Stomach (tissue), 9 donors: ENCODE data around the gene RPL35. TPM values are rescaled to one million over a fixed set of nuclear protein-coding genes. Genes with fewer than 3 reads are reported as not detected.

Experiments
- DNase-seq, 2 donors: peaks; one replicate each; pipeline versions ENCODE4 v3.0.0 to v3.0.0-alpha.2; 2013 to 2019
- H3K27ac ChIP-seq, 5 donors: fragments of 200-600 bp in 4 of 5; sonication (generic) in 4 of 5; one replicate each; pipeline ENCODE4 v1.5.1; 2013 to 2019; ENCODE audit warnings: mild to moderate bottlenecking in 1 of 5, moderate library complexity in 1 of 5
- H3K27me3 ChIP-seq, 3 donors: fragments of 200-600 bp; sonication (generic); one replicate each; pipeline ENCODE4 v1.5.1; 2017 to 2019; ENCODE audit warnings: mixed run types in 1 of 3
- H3K36me3 ChIP-seq, 4 donors: fragments of 200-600 bp; sonication (generic); 1 replicate in 3 of 4; 2 replicates in 1 of 4; pipeline ENCODE4 v1.5.1; 2016 to 2019
- H3K4me1 ChIP-seq, 4 donors: fragments of 200-600 bp; sonication (generic); one replicate each; pipeline ENCODE4 v1.5.1; 2016 to 2019
- H3K4me3 ChIP-seq, 4 donors: fragments of 200-600 bp; sonication (generic) in 3 of 4; one replicate each; pipeline ENCODE4 v1.5.1; 2016 to 2019; ENCODE audit warnings: mild to moderate bottlenecking in 1 of 4
- H3K9me3 ChIP-seq, 4 donors: fragments of 200-600 bp; sonication (generic); one replicate each; pipeline ENCODE4 v1.5.1; 2016 to 2019
- EP300 ChIP-seq: sonication (generic); formaldehyde crosslinking; IDR thresholded peaks from one replicate; pipeline ENCODE4 v1.6.1; 2017; ENCODE audit warnings: antibody characterized with exemption
- POLR2A ChIP-seq, 4 donors: fragments of 450-650 bp; IDR thresholded peaks; one replicate each; pipeline ENCODE4 v1.6.1; 2016; ENCODE audit warnings: antibody characterized with exemption in 4 of 4, control low read depth in 2 of 4, mild to moderate bottlenecking in 1 of 4, moderate library complexity in 1 of 4
- POLR2AphosphoS5 ChIP-seq, 3 donors: sonication (generic); formaldehyde crosslinking; IDR thresholded peaks; one replicate each; pipeline ENCODE4 v1.6.1; 2016; ENCODE audit warnings: antibody characterized with exemption in 3 of 3
- WGBS, 5 donors: extraction: QIAGEN DNeasy Blood & Tissue Kit in 3 of 5; methylation state at CpG; one replicate each; pipeline versions ENCODE4 v1.1.5 to v1.1.7; 2013 to 2018; 5-methylcytosine and 5-hydroxymethylcytosine counted together
- intact Hi-C: fragments of 100-400 bp; cut with DNase I; formaldehyde crosslinking; loops from one replicate; pipeline ENCODE4 v1.15.1; 2023; ENCODE audit warnings: low total_unique reads
- polyA plus RNA-seq, 3 donors: library from polyadenylated mRNA; stranded (reverse); fragments of 200-250 nt; gene quantifications; one replicate each; pipeline ENCODE4 v1.2.3, GENCODE V29; 2013
- total RNA-seq, 5 donors: library from RNA; depleted of rRNA; stranded (reverse); fragments of >200 nt; gene quantifications; one replicate each; pipeline versions ENCODE4 v1.1.0 to v1.2.3, GENCODE V29; 2014 to 2016
- TF ChIP-seq, protein P1 (sequence below), 7 experiments: fragments of 450-650 bp in 4 of 7; fragments of 200-600 bp in 3 of 7; sonication (generic) in 3 of 7; IDR thresholded peaks; one replicate each; pipeline ENCODE4 v1.5.1; 2016 to 2019; ENCODE audit warnings: antibody characterized with exemption in 7 of 7, control low read depth in 2 of 7, mild to moderate bottlenecking in 1 of 7
- donor health status: healthy with polysubstance abuse.
- donor health status: Bipolar disorder and iron deficiency.
- donor health status: healthy.

The RPL35 gene
- total and polyA plus RNA-seq, 8 donors, result 941 to 6,131 (median 1,860) TPM

DNA sequence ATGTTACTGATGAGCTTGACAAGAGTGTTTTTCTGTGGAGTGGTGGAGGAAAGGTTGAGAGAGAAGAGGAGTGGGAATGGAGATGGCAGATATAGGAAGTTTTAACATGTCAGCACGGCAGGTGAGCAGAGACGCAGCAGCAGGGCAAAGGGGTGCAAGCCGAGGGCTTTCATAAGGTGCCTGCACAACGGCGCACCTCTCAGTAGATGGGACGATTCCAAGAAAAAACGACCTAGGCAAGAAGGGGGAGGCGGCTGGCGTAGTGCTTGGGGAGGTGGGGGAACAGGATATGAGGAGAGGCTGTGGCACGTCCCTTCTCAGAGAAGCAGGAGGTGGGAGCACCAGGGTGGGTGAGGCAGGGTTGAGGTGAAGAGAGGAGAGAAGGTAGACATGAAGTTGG lies 24.7 kb upstream of the RPL35 start:
- Histone ChIP-seq H3K36me3 (peaks cover 61 to 100% (median 100%) of the 10 kb centered on the region in 4 donors), H3K4me1 (no peaks in the 10 kb centered on the region), H3K27me3 (no peaks in the 10 kb centered on the region), H3K9me3 (no peaks in the 10 kb centered on the region), H3K4me3 (no peak overlapping the region), H3K27ac (no peak overlapping the region)
- WGBS, 5 donors, result 84 to 92% (median 85%) methylated on average over 10 of the region's 10 CpGs
- DNase-seq, result no peak
- intact Hi-C loops, result no loop called here
- no peak for TF ChIP-seq POLR2AphosphoS5 (IDR thresholded peaks at IDR 0.05)
- TF ChIP-seq, protein P1, sequence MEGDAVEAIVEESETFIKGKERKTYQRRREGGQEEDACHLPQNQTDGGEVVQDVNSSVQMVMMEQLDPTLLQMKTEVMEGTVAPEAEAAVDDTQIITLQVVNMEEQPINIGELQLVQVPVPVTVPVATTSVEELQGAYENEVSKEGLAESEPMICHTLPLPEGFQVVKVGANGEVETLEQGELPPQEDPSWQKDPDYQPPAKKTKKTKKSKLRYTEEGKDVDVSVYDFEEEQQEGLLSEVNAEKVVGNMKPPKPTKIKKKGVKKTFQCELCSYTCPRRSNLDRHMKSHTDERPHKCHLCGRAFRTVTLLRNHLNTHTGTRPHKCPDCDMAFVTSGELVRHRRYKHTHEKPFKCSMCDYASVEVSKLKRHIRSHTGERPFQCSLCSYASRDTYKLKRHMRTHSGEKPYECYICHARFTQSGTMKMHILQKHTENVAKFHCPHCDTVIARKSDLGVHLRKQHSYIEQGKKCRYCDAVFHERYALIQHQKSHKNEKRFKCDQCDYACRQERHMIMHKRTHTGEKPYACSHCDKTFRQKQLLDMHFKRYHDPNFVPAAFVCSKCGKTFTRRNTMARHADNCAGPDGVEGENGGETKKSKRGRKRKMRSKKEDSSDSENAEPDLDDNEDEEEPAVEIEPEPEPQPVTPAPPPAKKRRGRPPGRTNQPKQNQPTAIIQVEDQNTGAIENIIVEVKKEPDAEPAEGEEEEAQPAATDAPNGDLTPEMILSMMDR (IDR thresholded peaks at IDR 0.05), result no peak

DNA sequence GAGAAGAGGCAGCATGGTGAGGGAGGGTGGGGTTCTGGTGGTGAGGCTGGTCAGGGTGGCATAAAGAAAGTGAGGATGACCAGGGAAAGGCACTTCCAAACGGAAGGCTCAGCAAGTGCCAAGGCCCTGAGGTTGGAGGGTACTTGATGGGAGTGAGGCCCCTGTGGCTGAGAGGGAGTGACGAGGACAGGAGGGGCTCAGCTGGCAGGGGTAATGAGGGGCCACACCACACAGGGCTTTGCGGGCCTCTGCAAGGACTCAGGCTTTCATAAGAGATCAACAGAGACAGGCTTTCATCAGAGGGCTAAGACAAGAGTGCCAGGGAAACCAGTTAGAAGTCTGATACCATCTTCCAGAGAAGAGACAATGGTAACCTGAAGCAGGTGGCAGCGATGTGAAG lies 23.8 kb upstream of the RPL35 start:
- 84 to 95% (median 93%) methylated on average over 4 of the region's 4 CpGs for WGBS, 5 donors
- TF ChIP-seq, protein P1 (IDR thresholded peaks at IDR 0.05), result no peak
- no peak for TF ChIP-seq POLR2A (IDR thresholded peaks at IDR 0.05)
- no peak for TF ChIP-seq EP300
- no peak for TF ChIP-seq POLR2AphosphoS5 (IDR thresholded peaks at IDR 0.05)
- Histone ChIP-seq H3K27me3 (no peaks in the 10 kb centered on the region), H3K4me1 (no peaks in the 10 kb centered on the region), H3K27ac (no peak overlapping the region), H3K36me3 (peaks cover 62 to 100% (median 100%) of the 10 kb centered on the region in 4 donors), H3K9me3 (no peaks in the 10 kb centered on the region), H3K4me3 (no peak overlapping the region)
- DNase-seq, result no peak
- intact Hi-C loops, result no loop called here

DNA sequence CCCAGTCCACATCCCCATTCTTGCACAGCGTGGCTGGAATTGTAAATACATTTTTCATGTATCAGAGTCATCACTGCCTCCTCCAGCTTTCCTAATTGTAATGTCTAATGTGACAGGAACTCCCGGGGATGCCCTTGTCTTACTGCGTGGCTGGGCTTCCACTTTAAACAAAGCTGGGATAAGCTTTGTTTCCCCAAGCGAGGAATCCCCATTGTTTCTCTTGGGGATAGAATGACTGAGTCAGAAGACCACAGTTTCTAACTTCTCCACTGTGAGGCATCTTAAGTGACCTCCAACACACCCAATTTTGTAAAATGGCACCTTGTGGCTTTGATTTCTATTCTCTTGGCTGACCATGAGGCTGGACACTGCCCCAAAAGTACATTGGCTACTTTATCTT lies 22.6 kb upstream of the RPL35 start:
- no peaks in the 10 kb centered on the region for H3K9me3 ChIP-seq
- 72 to 90% (median 83%) methylated on average over 4 of the region's 4 CpGs for WGBS, 5 donors
- no peaks in the 10 kb centered on the region for H3K27me3 ChIP-seq
- no peak overlapping the region for H3K4me3 ChIP-seq
- DNase-seq, result no peak
- no peaks in the 10 kb centered on the region for H3K4me1 ChIP-seq
- H3K27ac ChIP-seq, result no peak overlapping the region
- intact Hi-C loops, result no loop called here
- TF ChIP-seq EP300, result no peak
- no peak for TF ChIP-seq POLR2A (IDR thresholded peaks at IDR 0.05)
- TF ChIP-seq POLR2AphosphoS5 (IDR thresholded peaks at IDR 0.05), result no peak
- TF ChIP-seq, protein P1 (IDR thresholded peaks at IDR 0.05), result no peak
- H3K36me3 ChIP-seq, result peaks cover 58 to 100% (median 100%) of the 10 kb centered on the region in 4 donors

DNA sequence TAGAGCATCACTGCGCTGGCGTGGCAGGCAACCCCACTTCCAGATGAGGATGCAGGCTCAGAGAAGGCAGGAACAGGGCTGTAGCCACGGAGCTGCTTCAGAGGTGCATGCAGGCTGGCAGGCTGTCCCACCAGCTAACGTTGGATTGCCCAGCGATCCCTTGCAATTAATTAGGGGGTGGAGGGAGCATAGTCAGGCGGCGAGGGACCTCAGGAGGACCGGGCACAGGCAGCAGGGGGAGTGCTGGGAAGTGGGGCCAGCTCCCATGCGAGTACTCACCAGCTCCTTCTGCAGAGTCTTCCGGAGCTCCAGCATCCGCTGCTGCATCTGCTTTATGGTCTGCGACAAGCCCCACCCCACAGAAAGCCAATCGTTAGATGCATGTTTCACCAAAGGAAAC lies 20.5 kb upstream of the RPL35 start:
- Histone ChIP-seq H3K9me3 (no peaks in the 10 kb centered on the region), H3K27me3 (no peaks in the 10 kb centered on the region), H3K4me3 (no peak overlapping the region), H3K4me1 (no peaks in the 10 kb centered on the region), H3K36me3 (peaks cover 47 to 100% (median 100%) of the 10 kb centered on the region in 4 donors), H3K27ac (no peak overlapping the region)
- WGBS, 5 donors, result 73 to 80% (median 78%) methylated on average over 13 of the region's 13 CpGs
- intact Hi-C loops, result no loop called here
- no peak for DNase-seq
- TF ChIP-seq, protein P1 (IDR thresholded peaks at IDR 0.05), result no peak
- TF ChIP-seq POLR2A (IDR thresholded peaks at IDR 0.05) (no peak), POLR2AphosphoS5 (IDR thresholded peaks at IDR 0.05) (no peak), EP300 (no peak)
